Fibroblast of villous mesenchyme (primary cell): Measurements from ENCODE around the gene CHST13. TPM values are rescaled to one million over a fixed set of nuclear protein-coding genes. Genes with fewer than 3 reads are reported as not detected.
"Not testable (repeated sequence)": the region's sequence is repeated elsewhere in the genome, so short reads cannot be mapped to it uniquely, and the experiment has no call there.

Experiments used
- DNase-seq: peaks from one replicate; pipeline ENCODE4 v3.0.0-alpha.2; 2010; ENCODE audit warnings: low read depth
- H3K4me3 ChIP-seq: 2 replicates; pipeline ENCODE4 v1.5.1; 2011; ENCODE audit warnings: low read depth, mild to moderate bottlenecking, low read length
- CTCF ChIP-seq: IDR thresholded peaks from 2 replicates; pipeline ENCODE4 v1.5.1; 2012; ENCODE audit warnings: low read depth, mild to moderate bottlenecking, low read length; ENCODE audit not compliant: insufficient read depth
- total RNA-seq: library from RNA; depleted of rRNA; stranded (reverse); fragments of >200 nt; gene quantifications from 2 replicates; pipeline ENCODE4 v1.2.3, GENCODE V29; 2012

Gene CHST13
- total RNA-seq, 1 donor = not detected

DNA sequence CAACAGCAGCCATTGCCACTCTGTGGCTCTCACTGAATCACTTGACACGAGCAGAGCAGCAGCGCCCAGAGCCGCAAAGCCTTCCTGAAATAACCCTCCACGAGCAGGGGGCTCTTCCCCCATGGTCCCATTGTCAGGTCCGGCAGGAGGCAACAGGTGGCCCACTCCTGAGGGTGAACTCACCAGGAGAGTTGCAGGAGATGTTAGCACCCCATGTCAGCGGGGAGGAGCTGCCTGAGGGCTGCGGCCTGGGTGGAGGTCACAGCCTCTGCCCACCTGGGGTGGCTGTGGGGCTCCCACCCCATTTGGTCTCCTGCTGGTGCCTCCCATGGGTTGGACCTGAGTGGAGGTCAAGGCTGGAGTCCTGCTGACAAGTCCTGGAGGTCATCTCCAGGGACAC, 47.1 kb downstream of the CHST13 start:
- H3K4me3 ChIP-seq = no peak overlapping the region
- no peak for DNase-seq
- no peak for TF ChIP-seq CTCF

DNA sequence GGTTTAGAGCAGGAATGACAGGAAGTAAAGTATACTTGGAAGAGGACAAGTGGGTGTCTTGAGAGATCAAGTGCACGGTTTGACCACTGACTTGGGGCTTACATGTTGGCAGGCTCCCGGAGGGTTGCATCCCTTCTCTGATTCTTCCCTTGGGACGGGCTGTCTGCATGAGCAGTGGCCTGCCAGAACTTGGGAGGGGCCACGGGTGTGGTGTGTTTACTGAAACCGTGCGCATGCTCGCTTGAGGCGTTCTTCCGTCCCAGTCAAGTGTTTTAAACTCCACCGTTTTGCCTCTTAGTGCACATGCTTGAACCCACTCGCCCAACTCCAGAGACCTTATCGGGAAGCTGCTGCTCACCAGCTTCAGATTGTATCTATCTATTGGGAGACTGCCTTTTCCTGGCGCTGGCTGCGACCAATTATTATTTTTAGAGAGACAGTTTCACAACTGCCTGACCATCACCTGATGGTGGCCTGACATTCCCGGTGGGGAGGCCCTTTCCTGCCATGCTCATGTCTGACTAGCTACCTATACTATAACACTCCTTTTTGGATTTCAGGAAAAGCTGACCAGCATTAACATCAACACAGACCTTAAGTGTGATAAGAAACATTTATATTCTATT, 49.6 kb downstream of the CHST13 start:
- DNase-seq = peak; percentile 31
- TF ChIP-seq CTCF = no peak
- H3K4me3 ChIP-seq = no peak overlapping the region

DNA sequence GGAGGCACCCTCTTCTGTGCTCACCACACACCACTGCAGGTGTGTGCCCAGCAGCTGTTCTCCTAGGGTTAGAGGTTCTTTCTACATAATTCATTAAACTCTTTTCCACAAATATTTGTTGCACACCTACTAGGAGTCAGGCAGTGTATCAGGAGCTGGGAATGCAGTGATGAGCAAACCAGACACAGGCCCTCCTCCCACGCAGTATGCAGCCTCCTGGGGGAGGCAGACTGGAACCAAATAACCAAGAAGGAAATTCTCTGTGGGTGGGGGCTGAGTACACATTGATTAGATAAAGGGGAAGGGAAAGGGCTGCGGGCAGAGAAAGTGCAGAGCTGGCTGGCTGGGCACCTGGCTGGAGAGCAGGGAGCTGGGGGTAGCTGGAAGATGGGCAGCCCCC, 53.3 kb downstream of the CHST13 start:
- no peak for TF ChIP-seq CTCF

DNA sequence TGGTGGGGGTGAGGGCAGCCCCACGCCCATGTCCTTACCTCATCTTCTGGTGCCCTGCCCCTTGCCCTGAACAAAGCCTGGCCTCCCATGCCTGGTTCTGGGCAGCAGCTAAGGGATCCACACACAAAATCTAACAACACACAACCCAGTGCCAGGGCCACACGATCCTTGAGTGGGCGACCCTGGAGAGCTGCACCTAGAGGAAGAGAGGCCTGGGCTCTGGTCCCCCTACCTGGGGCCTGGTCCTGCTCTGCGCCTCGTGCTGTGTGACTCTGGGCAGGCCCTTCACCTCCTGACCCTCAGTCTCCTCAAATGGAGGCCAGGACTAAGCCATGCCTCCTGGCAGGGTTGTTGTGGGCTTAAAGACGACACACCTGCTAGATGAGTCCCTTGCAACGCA, 54.7 kb downstream of the CHST13 start:
- TF ChIP-seq CTCF = no peak
- no peak overlapping the region for H3K4me3 ChIP-seq
- no peak for DNase-seq

More for the DNA sequence above, 53.3 kb downstream of the CHST13 start:
- no peak for DNase-seq
- H3K4me3 ChIP-seq = no peak overlapping the region

- no peak for TF ChIP-seq CTCF
- no peak overlapping the region for H3K4me3 ChIP-seq
- no peak for DNase-seq
Measured at GRCh38 chr3:126580746-126581145, 56.8 kb downstream of the CHST13 start.

DNA sequence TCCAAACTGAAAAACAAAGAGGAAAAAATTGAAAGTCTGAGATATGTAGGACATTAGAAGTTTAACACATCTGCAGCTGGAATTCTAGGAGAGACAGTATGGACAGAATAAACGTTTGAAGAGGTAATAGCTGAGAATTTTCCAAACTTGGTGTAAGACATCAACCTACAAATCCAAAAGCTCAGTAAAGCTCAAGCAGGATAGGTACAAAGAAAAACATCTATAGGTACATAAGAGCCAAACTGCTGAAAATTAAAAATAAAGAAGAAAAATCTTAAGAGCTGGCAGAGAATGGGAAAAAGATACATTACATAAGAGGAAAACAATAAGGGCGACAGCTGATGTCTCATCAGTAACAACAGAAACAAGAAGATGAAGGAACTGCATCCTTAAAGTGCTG, 57.6 kb downstream of the CHST13 start:
- DNase-seq = no peak
- no peak for TF ChIP-seq CTCF
- H3K4me3 ChIP-seq = no peak overlapping the region

DNA sequence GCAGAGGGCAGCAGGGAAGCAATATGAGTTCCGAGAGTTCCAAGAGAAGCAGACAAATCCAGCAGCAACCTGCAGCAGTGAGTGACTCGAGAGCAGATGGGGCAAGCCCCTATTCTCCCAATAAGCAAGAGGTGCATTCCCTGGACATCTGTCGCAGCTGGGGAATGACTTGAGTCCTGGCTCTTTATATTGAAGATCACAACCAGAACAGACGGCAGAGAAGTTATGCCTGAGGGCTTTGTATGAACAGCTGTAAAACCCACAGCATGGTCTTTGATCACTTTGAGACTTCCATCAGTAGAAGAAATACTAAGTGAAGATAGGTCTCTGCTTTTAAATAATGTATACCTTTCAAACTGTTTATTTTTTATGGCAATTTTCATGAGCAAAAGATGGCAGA, 58.4 kb downstream of the CHST13 start:
- H3K4me3 ChIP-seq = no peak overlapping the region
- no peak for DNase-seq
- TF ChIP-seq CTCF = no peak

DNA sequence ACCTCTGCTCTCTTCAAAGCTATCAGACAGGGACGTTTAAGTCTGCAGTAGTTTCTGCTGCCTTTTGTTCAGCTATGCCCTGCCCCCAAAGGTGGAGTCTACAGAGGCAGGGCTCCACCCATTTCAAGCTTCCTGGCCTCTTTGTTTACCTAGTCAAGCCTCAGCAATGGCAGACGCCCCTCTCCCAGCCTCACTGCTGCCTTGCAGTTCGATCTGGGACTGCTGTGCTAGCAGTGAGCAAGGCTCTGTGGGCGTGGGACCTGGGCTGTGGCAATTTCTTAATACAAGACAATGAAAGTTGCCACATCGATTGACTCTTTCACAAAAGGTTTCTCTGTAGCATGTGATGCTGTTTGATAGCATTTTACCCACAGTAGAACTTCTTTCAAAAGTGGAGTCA, 67.6 kb downstream of the CHST13 start:
- H3K4me3 ChIP-seq, DNase-seq: not testable (repeated sequence)
